Measurements from ENCODE around the gene LCOR. TPM values are rescaled to one million over a fixed set of nuclear protein-coding genes. Genes with fewer than 3 reads are reported as not detected.

The LCOR gene
- total RNA-seq (2021), result 39.2 and 42.6 TPM in 2 replicates
- percentile 85 among the genes with signal in this experiment for Bru-seq, nascent RNA
- percentile 88 among the genes with signal in this experiment for BruChase-seq, experiment 1, labeled RNA remaining after a 2-hour chase
- percentile 87 among the genes with signal in this experiment for BruChase-seq, experiment 2, labeled RNA remaining after a 6-hour chase
- long read RNA-seq, full-length matches to known transcripts, result 4 of 16 reads
- long read RNA-seq, partial matches to known transcripts, result 1 of 16 reads
- long read RNA-seq, other reads (novel, unspliced or antisense), result 11 of 16 reads

DNA sequence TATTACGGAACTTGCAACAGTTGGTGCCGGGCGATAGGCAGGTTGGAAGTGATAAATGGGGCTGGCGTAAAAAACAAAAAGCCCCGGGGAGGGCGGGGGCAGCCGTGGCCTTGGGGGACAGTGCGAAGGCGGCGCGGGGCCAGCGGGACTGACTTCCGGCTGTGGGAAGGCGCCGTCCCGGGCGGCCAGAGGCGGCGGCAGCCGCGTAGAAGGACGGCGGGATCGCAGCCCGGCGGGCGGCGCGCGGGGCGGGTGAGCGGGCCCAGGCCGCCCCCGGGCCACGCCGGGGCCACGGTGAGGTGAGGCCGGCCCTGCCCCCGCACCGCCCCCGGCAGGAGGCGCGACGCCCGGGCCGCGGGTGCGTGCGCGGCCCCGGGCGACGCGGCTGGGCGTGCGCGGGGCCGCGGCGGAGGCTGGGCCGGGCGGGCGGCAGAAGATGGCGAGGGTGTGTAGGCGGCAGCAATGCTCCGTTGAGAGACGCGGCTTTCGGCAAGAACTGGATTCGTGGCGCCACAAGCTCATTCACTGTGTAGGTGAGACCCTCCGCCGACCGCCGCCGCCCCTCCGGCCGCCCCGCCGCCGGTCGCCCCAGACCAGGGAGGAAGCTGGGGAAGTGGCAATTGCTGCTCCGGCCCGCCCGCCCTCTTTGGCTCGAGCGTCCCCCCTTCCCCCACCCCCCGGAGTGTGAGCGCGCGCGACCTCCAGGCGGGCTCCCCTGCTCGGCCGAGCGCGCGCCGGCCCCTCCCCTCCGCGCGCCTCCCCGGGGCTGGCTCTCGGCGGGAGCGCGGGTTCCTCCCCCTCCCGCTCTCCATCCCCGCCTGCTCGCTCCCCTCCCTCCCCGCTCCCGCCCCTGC is at the start of gene LCOR:
Gene LCOR (plus strand): TSS at position 432 of the 854 bp plus-strand sequence. CDS start 116,760 bp downstream, outside the sequence.
- DNase-seq (ENCODE audit: low spot score), result peak; percentile 94
- Histone ChIP-seq H3K9me3 (ENCODE audit: low read depth, low read length, poor library complexity, severe bottlenecking) (no peaks in the 10 kb centered on the region), H3K27me3 (replicated peaks; ENCODE audit: insufficient read depth, low read depth, low read length, poor library complexity) (no peaks in the 10 kb centered on the region), H3K4me1 (ENCODE audit: insufficient read depth, low read length, poor library complexity, severe bottlenecking) (peaks cover 16% of the 10 kb centered on the region), H3K4me3 (ENCODE audit: low read depth, low read length, poor library complexity, severe bottlenecking) (peak within 1 kb of the TSS; percentile 90), H3K36me3 (ENCODE audit: insufficient read depth, low read length, poor library complexity, severe bottlenecking) (no peaks in the 10 kb centered on the region), H3K27ac (ENCODE audit: low read depth, low read length, poor library complexity, severe bottlenecking) (peak within 1 kb of the TSS; percentile 91)
- POLR2A ChIA-PET (ENCODE audit: low non-redundant PET), result interaction anchor here (0.6 kb wide), 1 partner anchor 69 kb away, joined by 12 read pairs; no protein-coding TSS in a partner anchor
- no TSS peak for BruUV-seq (replicated peaks)
- CTCF ChIA-PET, result no interaction called here
- intact Hi-C loops (cut with micrococcal nuclease; ENCODE audit: unreplicated experiment), result loop anchor here (1.0 to 2.0 kb wide), 3 partner anchors 191 to 457 kb away; no protein-coding TSS in a partner anchor
- no peak for TF ChIP-seq EZH2 (IDR thresholded peaks at IDR 0.05; ENCODE audit: borderline replicate concordance, low read depth, low read length, poor library complexity, severe bottlenecking)
- TF ChIP-seq, protein P1, sequence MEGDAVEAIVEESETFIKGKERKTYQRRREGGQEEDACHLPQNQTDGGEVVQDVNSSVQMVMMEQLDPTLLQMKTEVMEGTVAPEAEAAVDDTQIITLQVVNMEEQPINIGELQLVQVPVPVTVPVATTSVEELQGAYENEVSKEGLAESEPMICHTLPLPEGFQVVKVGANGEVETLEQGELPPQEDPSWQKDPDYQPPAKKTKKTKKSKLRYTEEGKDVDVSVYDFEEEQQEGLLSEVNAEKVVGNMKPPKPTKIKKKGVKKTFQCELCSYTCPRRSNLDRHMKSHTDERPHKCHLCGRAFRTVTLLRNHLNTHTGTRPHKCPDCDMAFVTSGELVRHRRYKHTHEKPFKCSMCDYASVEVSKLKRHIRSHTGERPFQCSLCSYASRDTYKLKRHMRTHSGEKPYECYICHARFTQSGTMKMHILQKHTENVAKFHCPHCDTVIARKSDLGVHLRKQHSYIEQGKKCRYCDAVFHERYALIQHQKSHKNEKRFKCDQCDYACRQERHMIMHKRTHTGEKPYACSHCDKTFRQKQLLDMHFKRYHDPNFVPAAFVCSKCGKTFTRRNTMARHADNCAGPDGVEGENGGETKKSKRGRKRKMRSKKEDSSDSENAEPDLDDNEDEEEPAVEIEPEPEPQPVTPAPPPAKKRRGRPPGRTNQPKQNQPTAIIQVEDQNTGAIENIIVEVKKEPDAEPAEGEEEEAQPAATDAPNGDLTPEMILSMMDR (conservative IDR thresholded peaks at IDR 0.05; ENCODE audit: low read depth, low read length), result no peak

- H3K4me3 ChIP-seq (ENCODE audit: low read depth, low read length, poor library complexity, severe bottlenecking), result no peak overlapping the region
- no TSS peak for BruUV-seq (replicated peaks)
- no peaks in the 10 kb centered on the region for H3K9me3 ChIP-seq (ENCODE audit: low read depth, low read length, poor library complexity, severe bottlenecking)
- TF ChIP-seq, protein P1 (conservative IDR thresholded peaks at IDR 0.05; ENCODE audit: low read depth, low read length), result no peak
- no peak for TF ChIP-seq EZH2 (IDR thresholded peaks at IDR 0.05; ENCODE audit: borderline replicate concordance, low read depth, low read length, poor library complexity, severe bottlenecking)
- ChIA-PET POLR2A (ENCODE audit: low non-redundant PET) (no interaction called here), CTCF (no interaction called here)
- H3K27me3 ChIP-seq (replicated peaks; ENCODE audit: insufficient read depth, low read depth, low read length, poor library complexity), result no peaks in the 10 kb centered on the region
- no peak overlapping the region for H3K27ac ChIP-seq (ENCODE audit: low read depth, low read length, poor library complexity, severe bottlenecking)
- H3K4me1 ChIP-seq (ENCODE audit: insufficient read depth, low read length, poor library complexity, severe bottlenecking), result no peaks in the 10 kb centered on the region
- H3K36me3 ChIP-seq (ENCODE audit: insufficient read depth, low read length, poor library complexity, severe bottlenecking), result no peaks in the 10 kb centered on the region
- no peak for DNase-seq (ENCODE audit: low spot score)
- intact Hi-C loops (cut with micrococcal nuclease; ENCODE audit: unreplicated experiment), result no loop called here
These were observed 47.8 kb upstream of the LCOR start for GRCh38 chr10:96784253-96784652.

DNA sequence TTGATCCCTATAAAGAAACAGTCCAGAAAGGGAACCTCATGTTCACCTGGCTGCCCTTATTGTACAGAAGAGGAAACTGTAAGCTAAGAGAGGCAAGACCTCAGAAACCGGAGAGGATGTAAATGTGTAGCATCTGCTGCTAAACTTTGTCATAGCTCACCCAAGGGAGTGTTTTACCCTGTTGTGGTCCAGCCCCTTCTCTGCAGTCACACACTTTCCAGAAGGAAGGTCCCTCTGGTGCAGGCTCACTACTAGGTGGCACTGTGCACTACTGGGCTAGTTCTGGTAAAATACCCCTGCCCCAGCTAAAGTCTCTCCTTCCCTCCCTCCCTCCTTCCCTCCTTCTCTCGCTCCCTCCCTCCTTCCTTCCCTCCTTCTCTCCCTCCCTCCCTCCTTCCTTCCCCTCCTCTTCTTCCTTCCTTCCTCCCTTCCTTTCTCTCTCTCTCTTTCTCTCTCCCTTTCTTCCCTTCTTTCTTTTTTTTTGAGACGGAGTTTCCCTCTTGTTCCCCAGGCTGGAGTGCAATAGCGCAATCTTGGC is 42.5 kb upstream of the LCOR start:
- Histone ChIP-seq H3K36me3 (ENCODE audit: insufficient read depth, low read length, poor library complexity, severe bottlenecking) (no peaks in the 10 kb centered on the region), H3K4me3 (ENCODE audit: low read depth, low read length, poor library complexity, severe bottlenecking) (no peak overlapping the region), H3K9me3 (ENCODE audit: low read depth, low read length, poor library complexity, severe bottlenecking) (no peaks in the 10 kb centered on the region), H3K27ac (ENCODE audit: low read depth, low read length, poor library complexity, severe bottlenecking) (no peak overlapping the region), H3K4me1 (ENCODE audit: insufficient read depth, low read length, poor library complexity, severe bottlenecking) (no peaks in the 10 kb centered on the region), H3K27me3 (replicated peaks; ENCODE audit: insufficient read depth, low read depth, low read length, poor library complexity) (peaks cover 5% of the 10 kb centered on the region)
- no TSS peak for BruUV-seq (replicated peaks)
- CTCF ChIA-PET, result no interaction called here
- POLR2A ChIA-PET (ENCODE audit: low non-redundant PET), result no interaction called here
- intact Hi-C loops (cut with micrococcal nuclease; ENCODE audit: unreplicated experiment), result no loop called here
- DNase-seq (ENCODE audit: low spot score), result no peak
- no peak for TF ChIP-seq EZH2 (IDR thresholded peaks at IDR 0.05; ENCODE audit: borderline replicate concordance, low read depth, low read length, poor library complexity, severe bottlenecking)
- TF ChIP-seq, protein P1 (conservative IDR thresholded peaks at IDR 0.05; ENCODE audit: low read depth, low read length), result no peak

Data from A673 (cell line).